Ovary (tissue), 9 donors: ENCODE results near the gene ZNF429. TPM values are rescaled to one million over a fixed set of nuclear protein-coding genes. Genes with fewer than 3 reads are reported as not detected.
"Not testable (repeated sequence)": the region's sequence is repeated elsewhere in the genome, so short reads cannot be mapped to it uniquely, and the experiment has no call there.

Source experiments
- DNase-seq, 5 donors: peaks; one replicate each; pipeline ENCODE4 v3.0.0-alpha.2; 2019 to 2020
- H3K27ac ChIP-seq, 2 donors: fragments of 200-600 bp; one replicate each; pipeline versions ENCODE4 v1.5.1 to v1.8.0; 2019 to 2022
- H3K27me3 ChIP-seq: fragments of 200-600 bp; one replicate; pipeline ENCODE4 v1.8.0; 2022
- H3K36me3 ChIP-seq: fragments of 200-600 bp; sonication (generic); one replicate; pipeline ENCODE4 v1.5.1; 2019
- H3K4me1 ChIP-seq: one replicate; pipeline ENCODE4 v1.8.1; 2013; ENCODE audit warnings: mild to moderate bottlenecking, moderate library complexity; ENCODE audit not compliant: insufficient read depth
- H3K4me3 ChIP-seq: fragments of 200-600 bp; sonication (generic); one replicate; pipeline ENCODE4 v1.5.1; 2017
- H3K9me3 ChIP-seq, 2 donors: fragments of 200-600 bp in 1 of 2; sonication (generic) in 1 of 2; one replicate each; pipeline versions ENCODE4 v1.5.1 to v1.8.1; 2013 to 2019; ENCODE audit warnings: mild to moderate bottlenecking in 1 of 2, moderate library complexity in 1 of 2
- CTCF ChIP-seq, 3 donors: fragments of 450-650 bp in 2 of 3; fragments of 200-600 bp in 1 of 3; IDR thresholded peaks; one replicate each; pipeline versions ENCODE4 v1.5.1 to v1.8.0; 2016 to 2022; ENCODE audit warnings: antibody characterized with exemption in 3 of 3, mild to moderate bottlenecking in 1 of 3
- EP300 ChIP-seq: sonication (generic); formaldehyde crosslinking; IDR thresholded peaks from one replicate; pipeline ENCODE4 v1.6.1; 2017; ENCODE audit warnings: antibody characterized with exemption
- POLR2A ChIP-seq: fragments of 450-650 bp; IDR thresholded peaks from one replicate; pipeline ENCODE4 v1.6.1; 2017; ENCODE audit warnings: antibody characterized with exemption, mild to moderate bottlenecking, moderate library complexity
- WGBS, 3 donors: extraction: QIAGEN DNeasy Blood & Tissue Kit in 1 of 3; methylation state at CpG; one replicate each; pipeline versions ENCODE4 v1.1.5 to v1.1.7; 2013 to 2017; 5-methylcytosine and 5-hydroxymethylcytosine counted together
- intact Hi-C, 4 donors: fragments of 100-400 bp; cut with DNase I; formaldehyde crosslinking; loops; one replicate each; pipeline versions ENCODE4 v1.11.0 to v1.15.1; 2022 to 2023
- polyA plus RNA-seq, 2 donors: library from polyadenylated mRNA; stranded (reverse); fragments of 200-250 nt in 1 of 2; fragments of 350-450 nt in 1 of 2; fragmentation: Illumina TruSeq in 1 of 2; extraction: RNeasy Lipid Tissue Mini Kit (QIAGEN cat#74804) in 1 of 2; gene quantifications; one replicate each; pipeline ENCODE4 v1.2.3, GENCODE V29; 2013 to 2014
- total RNA-seq, 7 donors: library from RNA; depleted of rRNA in 2 of 7; stranded (reverse); fragments of >200 nt in 2 of 7; fragmentation: NEBNext Ultra II Directional in 3 of 7; extraction: Animal tissue kit (Norgen Biotek cat#: 25700) in 3 of 7; gene quantifications; one replicate each; pipeline versions ENCODE4 v1.1.0 to v1.2.4, GENCODE V29; 2016 to 2023
- donor health status: DM: no; HTN: no; CAD: no; lungs with moderate emphysema.
- donor health status: DM: no; HTN: no; CAD: no.
- donor health status: Bipolar disorder and iron deficiency.
- donor health status: DM: yes; HTN: yes; CAD: no.
- donor health status: DM: no; HTN: no; CAD: no.
- donor health status: DM: yes; HTN: yes; CAD: no.

ZNF429 gene
- total and polyA plus RNA-seq, 9 donors: 10.9 to 22.8 (median 13.2) TPM

- H3K27ac ChIP-seq: no peak overlapping the region
- TF ChIP-seq CTCF (IDR thresholded peaks at IDR 0.05) (no peak), EP300 (no peak), POLR2A (no peak)
- H3K27me3 ChIP-seq: no peaks in the 10 kb centered on the region
- no peak for DNase-seq
- no peaks in the 10 kb centered on the region for H3K36me3 ChIP-seq
- H3K4me3 ChIP-seq: no peak overlapping the region
- peaks cover 0 to 13% of the 10 kb centered on the region in 2 donors for H3K9me3 ChIP-seq
- 94 to 98% (median 98%) methylated on average over 2 of the region's 2 CpGs for WGBS, 3 donors
- intact Hi-C loops: no loop called here
- no peaks in the 10 kb centered on the region for H3K4me1 ChIP-seq
Observed at GRCh38 chr19:21519488-21519887, 14.1 kb downstream of the ZNF429 start.

DNA sequence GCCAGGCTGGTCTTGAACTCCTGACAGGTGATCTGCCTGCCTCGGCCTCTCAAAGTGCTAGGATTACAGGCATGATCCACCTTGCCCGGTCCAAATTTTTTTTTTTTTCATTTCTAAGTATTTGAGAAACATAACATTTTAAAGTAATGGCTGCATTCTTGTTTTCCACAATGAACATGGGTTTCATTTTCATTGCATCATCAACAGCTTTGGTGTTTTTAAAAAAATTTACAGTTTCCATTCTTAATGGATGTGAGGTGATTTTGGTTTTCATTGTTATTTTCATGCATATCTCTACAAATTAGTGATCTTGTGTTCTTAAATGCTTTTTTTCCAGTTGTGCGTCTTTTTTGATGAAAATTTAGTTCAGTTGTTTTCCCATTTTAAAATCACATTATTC, 27.5 kb downstream of the ZNF429 start:
- no peaks in the 10 kb centered on the region for H3K36me3 ChIP-seq

GRCh38 chr19:21536741-21537290, 31.4 kb downstream of the ZNF429 start:
- WGBS, 3 donors: 95 to 99% (median 96%) methylated on average over 2 of the region's 2 CpGs
- DNase-seq, H3K27me3 ChIP-seq, H3K27ac ChIP-seq, intact Hi-C loops, H3K36me3 ChIP-seq, H3K4me3 ChIP-seq, H3K4me1 ChIP-seq: not testable (repeated sequence)
- peaks cover 0 to 18% of the 10 kb centered on the region in 2 donors for H3K9me3 ChIP-seq

More for the DNA sequence above, 27.5 kb downstream of the ZNF429 start:
- Histone ChIP-seq H3K4me1 (no peaks in the 10 kb centered on the region), H3K27me3 (no peaks in the 10 kb centered on the region), H3K4me3 (no peak overlapping the region), H3K9me3 (peaks cover 0 to 21% of the 10 kb centered on the region in 2 donors), H3K27ac (no peak overlapping the region)
- no peak for DNase-seq
- intact Hi-C loops: no loop called here
- 96 to 99% (median 98%) methylated on average over 3 of the region's 3 CpGs for WGBS, 3 donors
- TF ChIP-seq POLR2A (no peak), CTCF (IDR thresholded peaks at IDR 0.05) (no peak), EP300 (no peak)

DNA sequence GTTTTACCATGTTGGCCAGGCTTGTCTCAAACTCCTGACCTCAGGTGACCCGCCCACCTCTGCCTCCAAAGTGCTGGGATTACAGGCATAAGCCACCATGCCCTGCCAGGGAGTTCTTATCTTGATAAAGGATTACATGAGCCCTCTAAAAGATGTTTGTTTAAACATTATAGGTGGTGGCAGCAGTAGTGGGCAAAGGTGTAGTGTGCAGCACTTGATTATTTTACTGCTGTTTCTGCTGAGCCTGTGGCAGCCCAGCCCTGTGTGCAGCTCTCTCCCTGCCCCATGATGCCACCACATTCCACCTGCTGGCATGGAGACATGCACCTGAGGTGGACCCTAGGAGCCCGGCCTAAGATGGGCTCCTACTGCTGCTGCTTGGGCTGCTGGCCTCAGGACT, 54.0 kb downstream of the ZNF429 start:
- Histone ChIP-seq H3K4me3 (no peak overlapping the region), H3K4me1 (no peaks in the 10 kb centered on the region), H3K9me3 (peaks cover 0 to 9% of the 10 kb centered on the region in 2 donors), H3K27ac (no peak overlapping the region), H3K27me3 (no peaks in the 10 kb centered on the region), H3K36me3 (no peaks in the 10 kb centered on the region)
- intact Hi-C loops: no loop called here
- DNase-seq: no peak
- WGBS, 3 donors: 91 to 100% (median 92%) methylated on average over 2 of the region's 2 CpGs
- TF ChIP-seq CTCF (IDR thresholded peaks at IDR 0.05) (no peak), POLR2A (no peak), EP300 (no peak)

DNA sequence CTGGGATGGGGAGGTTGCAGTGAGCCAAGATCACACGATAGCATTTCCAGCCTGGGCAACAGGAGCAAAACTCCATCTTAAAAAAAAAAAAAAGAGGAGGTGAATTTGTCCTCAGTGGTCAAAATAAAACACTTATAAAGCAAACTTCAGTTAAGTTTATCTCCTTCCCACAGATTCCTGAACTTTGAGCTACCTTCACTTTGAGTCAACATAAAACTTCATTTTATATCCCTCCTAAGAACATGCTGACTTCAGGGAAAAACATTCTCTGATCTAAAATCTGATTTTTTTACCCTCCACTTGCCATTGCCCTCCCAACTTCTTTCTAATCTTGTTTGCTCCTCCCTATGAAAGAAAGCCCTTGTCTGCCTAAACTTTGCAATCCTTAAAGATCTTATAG, 59.0 kb downstream of the ZNF429 start:
- no peaks in the 10 kb centered on the region for H3K36me3 ChIP-seq
- intact Hi-C loops: no loop called here
- WGBS, 3 donors: 44 to 76% (median 64%) methylated on average over 1 of the region's 1 CpG
- DNase-seq: no peak
- H3K4me3 ChIP-seq: no peak overlapping the region
- TF ChIP-seq POLR2A: no peak
- TF ChIP-seq CTCF (IDR thresholded peaks at IDR 0.05): no peak
- no peak for TF ChIP-seq EP300
- no peak overlapping the region for H3K27ac ChIP-seq
- H3K9me3 ChIP-seq: no peaks in the 10 kb centered on the region
- H3K27me3 ChIP-seq: no peaks in the 10 kb centered on the region
- no peaks in the 10 kb centered on the region for H3K4me1 ChIP-seq
